GM19467 (cell line): ENCODE results near the gene DNM3.
"Not testable (repeated sequence)": the region's sequence is repeated elsewhere in the genome, so short reads cannot be mapped to it uniquely, and the experiment has no call there.

Experiments used
- ATAC-seq: cut with Tn5 transposase; IDR thresholded peaks from one replicate; pipeline ENCODE4 v1.9.1; 2021; ENCODE audit warnings: mild to moderate bottlenecking, moderate library complexity; ENCODE audit not compliant: unreplicated experiment

The DNM3 gene

GRCh38 chr1:171841050-171841910 lies at the start of gene DNM3:
DNM3 (plus strand) TSS chr1:171841498; CDS start chr1:171841657, 159 bp downstream.
- peak; percentile 83 for ATAC-seq

- no peak for ATAC-seq
Observed at GRCh38 chr1:171792656-171793369, 48.5 kb upstream of the DNM3 start.

DNA sequence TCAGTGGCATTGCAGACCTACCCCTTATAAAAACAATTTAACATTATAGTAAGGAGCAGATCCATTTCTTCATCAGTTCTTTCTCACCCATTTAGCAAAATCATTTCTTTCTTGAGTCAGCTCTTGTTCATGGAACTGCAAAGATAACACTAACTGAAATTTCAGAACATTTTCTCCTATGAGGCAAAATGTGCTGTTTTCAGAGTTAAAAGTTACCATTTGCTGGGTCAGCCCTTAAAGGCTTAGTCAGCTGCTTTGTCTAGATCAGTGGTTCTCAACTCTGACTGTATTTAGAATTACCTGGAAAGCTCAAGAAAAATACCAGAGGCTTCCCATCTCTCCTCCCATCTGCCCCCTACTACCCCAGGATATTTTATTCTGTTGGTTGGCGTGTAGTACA lies 47.7 kb upstream of the DNM3 start:
- no peak for ATAC-seq

- no peak for ATAC-seq
Observed at GRCh38 chr1:171794085-171794484, 47.2 kb upstream of the DNM3 start.

DNA sequence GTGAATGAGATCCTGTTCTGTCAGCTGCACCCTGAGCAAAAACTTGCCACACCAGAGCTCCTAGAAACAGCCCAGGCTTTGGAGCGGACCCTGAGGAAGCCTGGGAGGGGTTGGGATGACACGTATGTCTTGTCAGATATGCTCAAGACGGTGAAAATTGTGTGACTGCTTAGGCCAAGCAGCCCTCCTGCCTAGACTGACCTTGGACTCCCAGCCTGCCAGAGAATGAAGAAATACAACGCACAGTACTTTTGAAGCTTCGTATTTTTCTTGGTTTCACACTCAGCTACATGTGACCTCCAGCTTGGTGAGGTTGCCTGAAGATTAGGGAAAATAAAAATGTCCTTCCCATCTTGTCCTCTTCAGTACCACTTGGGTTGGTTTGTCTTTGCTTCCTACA lies 44.7 kb upstream of the DNM3 start:
- ATAC-seq, result no peak

GRCh38 chr1:171798311-171798710 lies 43.0 kb upstream of the DNM3 start:
- no peak for ATAC-seq

DNA sequence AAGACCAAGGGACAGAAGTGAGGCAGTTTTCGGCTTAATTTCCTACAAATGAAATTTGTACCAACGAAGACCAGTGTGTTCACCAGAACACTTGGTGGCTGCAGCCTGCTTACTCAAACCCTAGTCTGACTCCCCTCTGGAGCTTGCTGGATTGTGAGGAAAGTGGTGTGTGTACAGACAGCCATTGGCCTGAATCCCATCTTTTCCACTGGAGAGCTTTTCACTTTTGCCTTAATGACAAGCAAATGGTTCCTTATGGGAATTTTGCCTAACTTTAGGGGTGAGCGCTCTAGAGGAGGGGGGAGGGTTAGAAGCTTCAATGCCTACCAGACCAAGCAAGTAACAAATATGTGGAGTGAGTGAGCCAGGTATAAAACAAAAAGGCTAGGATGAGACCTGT lies 42.5 kb upstream of the DNM3 start:
- ATAC-seq, result no peak

DNA sequence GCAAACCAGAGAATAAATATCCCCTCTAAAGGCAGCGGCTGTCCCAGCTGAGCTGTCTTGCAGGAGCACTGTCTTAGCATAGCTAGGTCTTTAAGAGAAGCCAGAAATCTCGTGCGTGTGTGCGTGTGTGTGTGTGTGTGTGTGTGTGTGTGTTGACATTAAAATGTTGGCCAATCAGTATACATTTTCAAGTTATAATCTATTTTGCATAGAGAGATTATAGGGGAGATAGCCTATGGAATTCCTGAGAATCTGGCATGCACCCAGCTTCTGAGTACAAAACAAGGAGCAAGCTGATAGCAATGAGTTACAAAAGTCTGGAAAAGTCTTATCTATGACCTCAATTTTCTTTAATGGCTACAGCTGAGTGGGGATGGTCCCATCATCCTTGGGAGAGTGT lies 42.1 kb upstream of the DNM3 start:
- no peak for ATAC-seq

DNA sequence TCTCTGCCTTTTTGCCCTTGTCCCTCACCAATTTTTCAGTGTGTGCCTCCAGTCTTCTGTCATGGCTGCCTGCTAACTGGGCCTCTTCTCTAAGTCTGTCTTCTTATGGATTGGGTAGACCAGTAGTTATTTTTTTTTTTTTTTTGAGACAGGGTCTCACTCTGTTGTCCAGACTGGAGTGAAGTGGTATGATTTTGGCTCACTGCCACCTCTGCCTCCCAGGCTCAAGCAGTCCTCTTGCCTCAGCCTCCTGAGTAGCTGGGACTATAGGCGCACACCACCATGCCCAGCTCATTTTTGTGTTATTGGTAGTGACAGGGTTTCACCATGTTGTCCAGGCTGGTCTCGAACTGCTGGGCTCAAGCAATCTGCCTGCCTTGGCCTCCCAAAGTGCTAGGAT lies 41.6 kb upstream of the DNM3 start:
- not testable (repeated sequence) for ATAC-seq

- no peak for ATAC-seq
Observed at GRCh38 chr1:171800342-171800741, 41.0 kb upstream of the DNM3 start.

GRCh38 chr1:171800851-171801250 lies 40.4 kb upstream of the DNM3 start:
- ATAC-seq, result no peak

GRCh38 chr1:171801487-171801891 lies 39.8 kb upstream of the DNM3 start:
- ATAC-seq, result no peak

DNA sequence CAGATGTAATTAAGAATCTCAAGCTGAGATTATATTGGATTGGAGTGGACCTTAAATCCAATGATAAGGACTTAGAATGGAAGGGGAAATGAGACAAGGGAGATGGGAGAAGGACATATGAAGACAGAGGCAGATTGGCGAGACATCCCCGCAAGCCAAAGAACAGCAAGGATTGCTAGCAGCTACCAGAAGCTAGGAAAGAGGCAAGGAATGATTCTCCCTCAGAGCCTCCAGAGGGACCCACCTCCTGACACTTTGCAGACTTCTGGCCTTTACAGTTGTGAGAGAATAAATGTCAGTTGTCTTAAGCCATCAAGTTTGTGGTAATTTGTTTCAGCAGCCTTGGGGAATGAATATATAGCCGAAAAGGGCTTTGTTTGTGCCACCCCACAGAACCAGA lies 39.1 kb upstream of the DNM3 start:
- ATAC-seq, result no peak

GRCh38 chr1:171803045-171803444 lies 38.3 kb upstream of the DNM3 start:
- no peak for ATAC-seq

DNA sequence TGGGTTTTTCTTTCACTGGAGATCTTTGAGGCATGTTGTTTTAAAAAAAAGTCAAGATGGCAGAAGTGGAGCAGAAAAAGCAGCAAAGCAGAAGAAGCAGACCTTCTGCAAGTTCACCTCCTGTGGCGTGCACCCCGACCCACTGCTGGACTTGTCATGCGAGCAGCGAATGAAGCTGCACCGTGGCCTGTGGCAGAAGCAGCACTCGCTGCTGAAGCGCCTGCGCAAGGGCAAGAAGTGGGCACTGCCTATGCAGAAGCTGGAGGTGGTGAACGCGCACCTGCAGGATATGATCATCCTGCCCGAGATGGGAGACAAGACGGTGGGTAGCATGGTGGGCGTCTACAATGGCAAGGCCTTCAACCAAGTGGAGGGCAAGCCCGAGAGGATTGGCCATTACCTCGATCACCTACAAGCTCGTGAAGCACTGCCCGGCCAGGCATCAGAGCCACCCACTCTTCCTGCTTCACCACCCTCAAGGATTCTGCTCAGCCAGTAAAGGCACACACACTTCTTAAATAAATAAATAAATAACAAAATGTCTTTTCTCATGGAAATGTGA lies 37.8 kb upstream of the DNM3 start:
- ATAC-seq, result no peak

DNA sequence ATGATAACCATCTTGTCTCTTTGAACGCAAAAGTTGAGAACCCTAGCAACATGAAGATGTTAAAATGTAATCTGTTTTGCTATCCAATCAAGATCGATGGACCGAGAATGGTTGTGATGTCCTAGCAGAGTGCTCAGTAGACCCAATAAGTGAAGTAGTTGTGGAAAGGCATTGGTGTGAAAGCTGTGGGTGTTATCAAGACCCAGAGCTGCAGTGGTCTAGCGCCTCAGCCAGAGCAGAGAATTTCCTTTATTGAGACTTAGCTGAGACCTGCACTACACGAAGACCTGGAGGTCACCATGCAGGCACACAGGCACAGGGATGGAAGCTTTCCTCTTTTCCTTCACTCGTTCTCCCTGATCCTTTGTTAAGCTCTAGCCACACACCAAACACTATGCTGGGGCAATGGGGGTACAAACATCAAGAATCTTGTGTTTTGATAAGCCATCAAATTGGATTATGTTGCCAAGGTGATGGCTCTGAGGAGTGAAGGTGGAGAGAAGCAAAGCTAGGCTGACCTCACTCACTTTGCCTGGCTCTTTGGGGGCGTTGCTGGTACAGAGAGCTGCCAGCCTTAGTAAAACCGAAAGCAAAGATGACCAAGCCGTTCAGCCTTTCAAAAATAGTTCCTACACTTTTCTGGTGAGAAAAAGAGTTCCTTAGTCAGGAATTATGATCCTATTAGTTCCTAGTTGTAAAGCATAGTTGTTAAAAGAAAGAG lies 35.7 kb upstream of the DNM3 start:
- ATAC-seq, result peak; percentile 83

GRCh38 chr1:171807556-171807955 lies 33.7 kb upstream of the DNM3 start:
- ATAC-seq, result no peak

GRCh38 chr1:171809834-171810233 lies 31.5 kb upstream of the DNM3 start:
- ATAC-seq, result no peak

GRCh38 chr1:171811672-171812071 lies 29.6 kb upstream of the DNM3 start:
- ATAC-seq, result no peak

GRCh38 chr1:171814692-171815091 lies 26.6 kb upstream of the DNM3 start:
- ATAC-seq, result no peak

- ATAC-seq, result no peak
Observed at GRCh38 chr1:171816300-171816901, 24.9 kb upstream of the DNM3 start.
